Kidney epithelial cell (primary cell): Measurements from ENCODE around the gene R3HDM4. TPM values are rescaled to one million over a fixed set of nuclear protein-coding genes. Genes with fewer than 3 reads are reported as not detected.
"Not testable (repeated sequence)": the region's sequence is repeated elsewhere in the genome, so short reads cannot be mapped to it uniquely, and the experiment has no call there.

Experiments
- DNase-seq: peaks from one replicate; pipeline ENCODE4 v3.0.0-alpha.2; 2010; ENCODE audit warnings: low read depth
- H3K27me3 ChIP-seq: 2 replicates; pipeline ENCODE4 v1.6.0; 2011; ENCODE audit warnings: low read length; ENCODE audit not compliant: control insufficient read depth, insufficient read depth
- H3K36me3 ChIP-seq: 2 replicates; pipeline ENCODE4 v1.5.1; 2011; ENCODE audit warnings: low read length; ENCODE audit not compliant: control insufficient read depth, insufficient read depth
- H3K4me3 ChIP-seq: 2 replicates; pipeline ENCODE4 v1.5.1; 2011; ENCODE audit warnings: low read depth, mild to moderate bottlenecking, control low read depth, low read length
- total RNA-seq: library from RNA; depleted of rRNA; stranded (reverse); fragments of >200 nt; gene quantifications from 2 replicates; pipeline ENCODE4 v1.2.3, GENCODE V29; 2015
- TF ChIP-seq, protein P1 (sequence below): IDR thresholded peaks from 2 replicates; pipeline ENCODE4 v1.5.1; 2011; ENCODE audit warnings: mild to moderate bottlenecking, moderate library complexity, low read length, control low read depth, inconsistent platforms; ENCODE audit not compliant: insufficient read depth, poor library complexity, severe bottlenecking

The R3HDM4 gene
- 61.5 and 75.0 TPM in 2 replicates for total RNA-seq

GRCh38 chr19:913080-913748, at the start of gene R3HDM4:
TSS of gene R3HDM4 (minus strand) at chr19:913219. CDS start at chr19:913157, 62 bp downstream.
- TF ChIP-seq, protein P1, sequence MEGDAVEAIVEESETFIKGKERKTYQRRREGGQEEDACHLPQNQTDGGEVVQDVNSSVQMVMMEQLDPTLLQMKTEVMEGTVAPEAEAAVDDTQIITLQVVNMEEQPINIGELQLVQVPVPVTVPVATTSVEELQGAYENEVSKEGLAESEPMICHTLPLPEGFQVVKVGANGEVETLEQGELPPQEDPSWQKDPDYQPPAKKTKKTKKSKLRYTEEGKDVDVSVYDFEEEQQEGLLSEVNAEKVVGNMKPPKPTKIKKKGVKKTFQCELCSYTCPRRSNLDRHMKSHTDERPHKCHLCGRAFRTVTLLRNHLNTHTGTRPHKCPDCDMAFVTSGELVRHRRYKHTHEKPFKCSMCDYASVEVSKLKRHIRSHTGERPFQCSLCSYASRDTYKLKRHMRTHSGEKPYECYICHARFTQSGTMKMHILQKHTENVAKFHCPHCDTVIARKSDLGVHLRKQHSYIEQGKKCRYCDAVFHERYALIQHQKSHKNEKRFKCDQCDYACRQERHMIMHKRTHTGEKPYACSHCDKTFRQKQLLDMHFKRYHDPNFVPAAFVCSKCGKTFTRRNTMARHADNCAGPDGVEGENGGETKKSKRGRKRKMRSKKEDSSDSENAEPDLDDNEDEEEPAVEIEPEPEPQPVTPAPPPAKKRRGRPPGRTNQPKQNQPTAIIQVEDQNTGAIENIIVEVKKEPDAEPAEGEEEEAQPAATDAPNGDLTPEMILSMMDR = no peak
- H3K4me3 ChIP-seq = peak within 1 kb of the TSS; percentile 97
- H3K27me3 ChIP-seq = peaks cover 15% of the 10 kb centered on the region
- H3K36me3 ChIP-seq = no peaks in the 10 kb centered on the region
- DNase-seq = no peak

DNA sequence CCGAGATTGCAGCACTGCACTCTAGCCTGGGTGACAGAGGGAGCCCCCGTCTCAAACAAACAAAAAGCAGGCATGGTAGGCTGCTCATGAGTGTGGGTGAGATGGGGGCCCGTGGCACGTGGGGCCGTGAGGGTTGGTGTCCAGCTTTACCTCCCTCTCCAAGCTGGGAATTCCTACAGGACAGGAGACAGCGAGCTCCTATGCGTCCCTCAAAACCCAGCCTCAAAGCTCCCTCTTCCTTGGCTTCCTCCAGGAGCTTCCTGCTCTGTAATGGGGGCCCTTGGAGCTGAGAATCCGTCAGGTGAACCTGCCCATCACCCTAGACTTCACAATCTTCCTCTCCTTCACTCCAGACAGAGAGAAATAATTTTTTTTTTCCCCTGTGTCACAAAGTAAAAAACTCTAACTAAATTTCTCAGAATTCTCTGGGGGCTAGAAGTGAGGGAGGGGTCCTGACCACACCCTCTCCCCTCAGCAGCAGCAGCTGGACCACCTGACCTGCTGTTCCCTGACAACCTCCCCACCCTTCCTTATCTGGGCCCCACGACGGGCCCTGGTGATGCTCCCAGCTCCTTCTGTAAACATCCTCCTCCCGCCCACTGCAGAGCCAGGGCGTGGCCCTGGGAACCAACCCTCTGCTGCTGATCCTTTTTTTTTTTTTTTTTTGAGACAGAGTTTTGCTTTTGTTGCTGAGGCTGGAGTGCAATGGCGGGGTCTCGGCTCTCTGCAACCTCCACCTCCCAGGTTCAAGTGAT, 49.0 kb upstream of the R3HDM4 start:
- no peak for DNase-seq
- H3K4me3 ChIP-seq = no peak overlapping the region
- TF ChIP-seq, protein P1 = no peak
- H3K27me3 ChIP-seq = no peaks in the 10 kb centered on the region
- no peaks in the 10 kb centered on the region for H3K36me3 ChIP-seq

DNA sequence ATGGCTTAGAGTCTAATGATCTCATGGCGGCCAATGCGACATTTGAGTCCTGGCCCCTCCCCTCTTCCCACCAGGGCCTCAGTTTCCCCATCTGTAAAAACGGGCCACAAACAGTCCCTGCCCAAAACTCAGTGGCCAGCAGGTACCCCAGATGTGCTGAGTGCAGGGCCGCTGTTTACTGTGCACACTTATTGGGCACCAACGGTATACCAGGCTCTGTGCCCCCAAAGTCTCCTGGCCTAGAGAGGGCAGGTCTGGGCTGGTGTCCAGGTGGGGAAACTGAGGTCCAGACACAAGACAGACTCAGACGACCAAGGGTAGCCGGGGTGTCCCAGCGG, 47.6 kb upstream of the R3HDM4 start:
- DNase-seq = no peak
- Histone ChIP-seq H3K27me3 (no peaks in the 10 kb centered on the region), H3K4me3 (no peak overlapping the region), H3K36me3 (no peaks in the 10 kb centered on the region)
- TF ChIP-seq, protein P1 = no peak

DNA sequence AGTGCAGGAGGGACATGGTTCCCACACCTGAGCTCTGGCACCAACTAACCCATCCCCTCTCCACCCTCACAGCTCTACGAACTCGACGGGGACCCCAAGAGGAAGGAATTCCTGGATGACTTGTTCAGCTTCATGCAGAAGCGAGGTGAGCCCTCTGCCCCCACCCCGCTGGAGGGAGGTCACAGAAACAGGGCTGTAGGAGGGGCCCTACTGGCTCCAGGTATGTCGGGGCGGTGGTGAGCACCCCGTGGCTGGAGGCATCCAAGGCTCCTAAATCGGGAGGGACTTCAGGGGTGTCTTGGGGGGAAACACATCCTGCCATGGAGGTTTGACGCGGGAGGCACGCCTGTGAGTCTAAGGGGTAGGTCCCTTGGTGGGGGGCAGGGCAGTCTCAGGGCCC, 47.0 kb upstream of the R3HDM4 start:
- no peaks in the 10 kb centered on the region for H3K36me3 ChIP-seq
- H3K27me3 ChIP-seq = no peaks in the 10 kb centered on the region
- TF ChIP-seq, protein P1 = peak; percentile 3
- H3K4me3 ChIP-seq = no peak overlapping the region
- no peak for DNase-seq

- peak; percentile 37 for DNase-seq
- TF ChIP-seq, protein P1 = no peak
- no peaks in the 10 kb centered on the region for H3K27me3 ChIP-seq
- no peak overlapping the region for H3K4me3 ChIP-seq
- H3K36me3 ChIP-seq = no peaks in the 10 kb centered on the region
Measured at GRCh38 chr19:958967-959855, 46.2 kb upstream of the R3HDM4 start.

DNA sequence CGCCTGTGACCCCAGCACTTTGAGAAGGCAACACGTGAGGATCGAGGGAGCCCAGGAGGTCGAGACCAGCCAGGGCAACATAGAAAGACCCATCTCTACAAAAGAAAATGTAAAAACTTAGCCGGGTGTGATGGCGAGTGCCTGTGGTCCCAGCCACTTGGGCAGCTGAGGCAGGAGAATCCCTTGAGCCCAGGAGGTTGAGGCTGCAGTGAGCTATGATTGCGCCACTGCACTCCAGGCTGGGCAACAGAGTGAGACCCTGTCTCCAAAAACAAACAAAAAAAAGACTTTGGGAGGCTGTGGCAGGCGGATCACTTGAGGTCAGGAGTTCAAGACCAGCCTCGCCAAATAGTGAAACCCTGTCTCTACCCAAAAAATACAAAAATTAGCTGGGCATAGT, 44.6 kb upstream of the R3HDM4 start:
- not testable (repeated sequence) for DNase-seq, H3K36me3 ChIP-seq, H3K27me3 ChIP-seq, H3K4me3 ChIP-seq
